T-helper 9 cell (primary cell): ENCODE results near the gene GNG10.
"Not testable (repeated sequence)": the region's sequence is repeated elsewhere in the genome, so short reads cannot be mapped to it uniquely, and the experiment has no call there.

Experiments used
- DNase-seq: peaks from one replicate; pipeline ENCODE4 v3.0.0-alpha.2; 2020
- total RNA-seq, 2 donors: gene quantifications; one replicate each; lab custom pipeline; 2026; lab: John Stamatoyannopoulos, UW

GNG10 gene
- total RNA-seq, result 0 to 0.24 reads per million in 2 donors

DNA sequence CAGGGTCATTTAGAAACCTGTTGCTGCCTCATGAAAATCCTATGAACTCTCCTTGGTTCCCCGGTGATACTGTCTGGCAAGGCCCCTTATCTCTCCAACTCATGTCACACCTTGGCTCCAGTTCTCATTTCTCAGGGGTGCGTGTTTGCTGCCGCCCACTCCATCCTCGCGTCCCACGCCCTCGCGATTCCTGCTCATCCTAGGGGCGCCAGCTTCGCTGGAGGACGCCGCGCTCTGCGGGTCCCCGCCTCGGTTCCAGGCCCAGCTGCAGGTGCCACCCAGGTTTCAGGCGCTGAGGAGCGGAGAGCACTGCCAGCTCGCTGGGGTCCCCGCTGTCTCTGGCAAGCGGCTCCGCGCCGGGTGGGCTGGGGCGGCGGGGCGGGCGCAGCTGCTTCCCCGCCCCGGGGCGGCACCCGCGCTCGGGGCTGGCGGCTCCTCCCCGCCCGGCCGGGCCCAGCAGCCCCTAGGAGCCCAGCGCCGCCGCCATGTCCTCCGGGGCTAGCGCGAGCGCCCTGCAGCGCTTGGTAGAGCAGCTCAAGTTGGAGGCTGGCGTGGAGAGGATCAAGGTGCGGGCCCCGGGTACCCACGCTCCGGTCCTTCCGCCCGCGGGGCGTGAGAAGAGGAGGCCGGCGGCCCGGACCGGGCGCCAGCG is at the start of gene GNG10:
TSS of gene GNG10 (plus strand) at position 456 of the 652 bp plus-strand sequence. CDS start at position 486, 30 bp downstream.
- DNase-seq, result peak; percentile 56

GRCh38 chr9:111613436-111614040 is 47.9 kb upstream of the GNG10 start:
- DNase-seq, result no peak

DNA sequence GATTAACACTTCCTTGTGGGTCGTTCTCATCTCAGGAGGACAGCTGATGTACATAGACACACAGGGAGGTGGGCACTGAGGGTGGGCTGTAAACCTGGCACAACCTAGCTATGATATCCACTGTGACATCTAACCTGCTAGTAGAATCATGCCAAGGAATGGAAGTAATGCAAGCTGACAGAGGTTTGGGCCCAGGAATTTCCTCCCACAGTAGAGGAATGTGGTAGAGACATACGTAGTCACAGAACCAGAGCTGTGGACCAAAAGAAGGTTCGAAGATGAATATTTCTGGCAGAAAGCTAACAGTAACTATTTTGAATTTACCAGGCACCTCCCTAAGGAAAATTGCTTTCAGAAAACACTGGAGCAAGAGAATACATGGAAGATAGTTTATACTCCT is 45.5 kb upstream of the GNG10 start:
- no peak for DNase-seq

DNA sequence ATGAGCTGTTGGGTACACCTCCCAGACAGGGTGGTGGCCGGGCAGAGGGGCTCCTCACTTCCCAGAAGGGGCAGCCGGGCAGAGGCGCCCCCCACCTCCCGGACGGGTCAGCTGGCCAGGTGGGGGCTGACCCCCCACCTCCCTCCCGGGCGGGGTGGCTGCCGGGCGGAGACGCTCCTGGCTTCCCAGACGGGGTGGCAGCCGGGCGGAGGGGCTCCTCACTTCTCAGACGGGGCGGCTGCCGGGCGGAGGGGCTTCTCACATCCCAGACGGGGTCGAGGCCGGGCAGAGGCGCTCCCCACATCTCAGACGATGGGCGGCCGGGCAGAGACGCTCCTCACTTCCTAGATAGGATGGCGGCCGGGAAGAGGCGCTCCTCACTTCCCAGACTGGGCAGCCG is 44.1 kb upstream of the GNG10 start:
- DNase-seq, result not testable (repeated sequence)

GRCh38 chr9:111621895-111622480 is 39.4 kb upstream of the GNG10 start:
- no peak for DNase-seq

GRCh38 chr9:111622626-111623025 is 38.8 kb upstream of the GNG10 start:
- DNase-seq, result no peak

DNA sequence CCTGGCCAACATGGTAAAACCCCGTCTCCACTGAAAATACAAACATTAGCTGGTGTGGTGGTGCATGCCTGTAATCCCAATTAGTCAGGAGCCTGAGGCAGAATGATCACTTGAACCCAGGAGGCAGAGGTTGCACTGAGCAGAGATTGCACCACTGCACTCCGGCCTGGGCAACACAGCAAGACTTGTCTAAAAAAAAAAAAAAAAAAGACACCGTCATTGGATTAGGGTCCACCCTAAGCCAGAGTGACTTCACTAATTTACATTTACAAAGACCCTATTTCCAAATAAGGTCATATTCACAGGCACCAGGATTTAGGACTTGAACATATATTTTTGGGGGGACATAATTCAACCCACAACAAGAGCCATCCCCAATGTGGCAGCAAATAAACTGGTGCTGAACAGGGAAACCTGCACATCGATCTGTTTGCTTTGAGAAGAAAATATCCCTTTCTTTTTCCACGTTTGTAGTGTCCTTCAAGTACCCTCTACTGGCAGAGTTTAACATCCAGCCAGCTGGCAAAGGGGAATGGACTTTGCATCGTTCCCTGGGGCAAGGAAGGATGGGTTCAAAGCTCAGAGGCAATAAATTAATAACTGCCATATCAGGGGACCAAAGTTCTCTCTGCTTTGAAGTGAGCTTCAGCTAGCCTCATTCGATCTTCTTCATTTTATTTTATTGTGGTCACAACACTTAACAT is 34.0 kb upstream of the GNG10 start:
- DNase-seq, result no peak

DNA sequence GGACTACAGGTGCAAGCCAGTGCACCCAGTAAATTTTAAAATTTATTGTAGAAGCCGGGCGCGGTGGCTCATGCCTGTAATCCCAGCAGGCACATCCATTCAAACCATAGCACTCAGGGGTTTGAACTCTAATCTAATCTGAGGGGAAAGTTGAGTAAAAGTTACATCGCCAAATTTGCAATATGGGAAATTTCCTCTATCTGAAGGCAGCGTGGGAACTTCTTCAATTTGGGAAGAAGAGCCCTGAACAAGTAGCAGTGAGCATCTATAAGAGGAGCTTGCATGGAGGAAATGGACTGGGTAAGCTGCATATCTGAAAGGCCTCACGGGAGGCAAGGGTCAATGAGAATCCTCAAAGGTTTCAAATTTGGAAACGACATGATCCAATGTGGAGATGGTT is 33.0 kb upstream of the GNG10 start:
- no peak for DNase-seq

DNA sequence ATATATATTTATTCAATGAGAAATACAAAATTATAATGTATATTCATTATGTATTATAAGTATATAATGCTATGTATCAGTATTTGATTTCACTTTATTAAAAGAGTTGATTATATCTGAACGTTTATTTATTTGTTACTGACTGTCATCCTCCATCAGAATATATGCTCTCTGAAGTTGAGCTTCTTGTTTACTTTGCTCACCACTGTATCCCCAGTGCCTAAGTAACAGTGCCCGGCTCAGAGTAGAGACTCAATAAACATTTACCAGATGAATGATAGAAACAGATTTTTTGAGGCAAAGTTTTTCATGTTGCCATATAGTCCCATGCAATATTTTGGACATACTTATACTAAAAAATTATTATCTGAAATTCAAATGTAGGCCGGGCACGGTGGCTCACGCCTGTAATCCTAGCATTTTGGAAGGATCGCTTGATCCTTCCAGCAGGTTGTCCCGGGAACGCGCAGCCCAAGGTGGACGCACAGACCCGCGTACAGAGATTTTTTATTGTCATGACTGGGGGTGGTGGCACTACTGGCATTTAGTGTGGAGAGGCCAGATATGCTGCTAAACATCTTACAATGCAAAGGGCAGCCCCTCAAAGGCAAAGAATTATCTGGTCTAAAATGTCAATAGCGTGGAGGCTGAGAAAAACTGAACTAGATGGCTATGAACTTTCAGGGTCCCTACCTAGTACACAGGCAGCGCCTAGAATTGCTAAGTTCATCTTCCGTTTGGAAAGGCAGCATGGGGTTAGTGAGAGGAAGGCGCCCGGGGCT is 31.0 kb upstream of the GNG10 start:
- no peak for DNase-seq

GRCh38 chr9:111630964-111631213 is 30.5 kb upstream of the GNG10 start:
- DNase-seq, result no peak

GRCh38 chr9:111631214-111631971 is 30.0 kb upstream of the GNG10 start, which contains the start of gene DNAJC25:
Gene DNAJC25 (plus strand): TSS chr9:111631334. CDS start chr9:111631408, 74 bp downstream.
- DNase-seq, result peak; percentile 91

DNA sequence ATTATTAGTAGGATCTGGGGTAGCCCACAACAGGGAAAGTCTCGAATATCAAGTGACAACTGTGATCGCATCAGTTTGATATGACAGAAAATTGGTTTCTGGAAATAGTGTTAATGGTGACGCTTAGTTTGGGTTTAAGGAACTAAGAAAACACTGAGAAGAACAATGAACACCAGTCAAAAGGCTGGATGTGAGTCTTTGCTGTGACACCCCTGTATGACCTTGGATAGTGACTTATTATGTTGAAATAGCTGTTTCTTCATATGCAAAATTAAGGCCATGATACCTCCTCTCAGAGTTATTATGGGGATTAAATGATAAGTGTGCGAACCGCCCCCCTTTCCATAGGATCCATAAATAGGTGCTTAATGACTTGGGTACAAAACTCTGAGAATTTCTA is 29.3 kb upstream of the GNG10 start:
- no peak for DNase-seq

GRCh38 chr9:111632695-111633388 is 28.6 kb upstream of the GNG10 start:
- DNase-seq, result no peak

DNA sequence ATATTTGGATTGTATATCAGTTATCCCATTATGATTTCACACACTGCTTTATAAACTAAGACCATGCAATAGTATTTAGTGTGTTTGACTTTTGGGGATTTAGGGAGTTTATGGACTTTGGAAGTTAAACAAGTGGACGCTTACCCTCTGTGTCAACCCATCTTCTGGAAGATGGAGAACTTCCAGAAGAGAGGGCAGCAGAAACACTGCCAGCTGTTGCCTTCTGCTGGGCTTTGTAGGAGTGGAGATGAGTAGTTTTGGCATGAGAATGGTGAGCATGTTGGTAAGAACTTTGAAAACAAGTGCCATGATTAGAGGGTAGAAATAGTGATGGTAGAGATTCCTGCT is 28.0 kb upstream of the GNG10 start:
- DNase-seq, result no peak

GRCh38 chr9:111634860-111635259 is 26.5 kb upstream of the GNG10 start:
- DNase-seq, result no peak

GRCh38 chr9:111637421-111637950 is 23.9 kb upstream of the GNG10 start:
- no peak for DNase-seq

DNA sequence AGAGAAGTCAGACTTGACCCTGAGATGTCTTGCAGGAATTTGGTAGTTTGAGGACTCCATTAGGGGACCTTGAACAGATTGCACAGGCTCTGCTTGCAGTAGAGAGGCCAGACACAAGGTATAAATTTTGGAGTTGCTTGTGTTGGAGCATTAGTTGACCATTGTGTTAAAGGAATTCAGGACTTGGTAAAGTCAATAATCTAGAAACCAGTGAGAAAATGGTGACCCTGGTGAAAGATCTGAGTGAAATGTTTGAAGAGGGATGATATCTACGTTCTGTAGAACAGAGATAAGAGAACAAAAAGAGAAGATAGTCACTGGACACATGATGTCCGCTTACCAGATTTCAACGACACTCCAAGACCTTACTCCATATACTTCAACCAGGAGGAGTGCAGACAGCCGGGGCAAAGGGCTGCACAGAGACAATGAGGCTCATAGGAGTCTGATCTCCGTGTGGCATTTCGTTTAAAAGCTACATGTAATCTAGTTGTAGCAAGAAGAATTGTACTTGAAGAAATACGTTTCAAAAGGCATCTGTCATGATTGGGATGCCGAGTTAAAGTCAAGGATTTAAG is 17.1 kb upstream of the GNG10 start:
- DNase-seq, result no peak

GRCh38 chr9:111645806-111646205 is 15.6 kb upstream of the GNG10 start:
- DNase-seq, result no peak

GRCh38 chr9:111646417-111646816 is 15.0 kb upstream of the GNG10 start:
- DNase-seq, result no peak

DNA sequence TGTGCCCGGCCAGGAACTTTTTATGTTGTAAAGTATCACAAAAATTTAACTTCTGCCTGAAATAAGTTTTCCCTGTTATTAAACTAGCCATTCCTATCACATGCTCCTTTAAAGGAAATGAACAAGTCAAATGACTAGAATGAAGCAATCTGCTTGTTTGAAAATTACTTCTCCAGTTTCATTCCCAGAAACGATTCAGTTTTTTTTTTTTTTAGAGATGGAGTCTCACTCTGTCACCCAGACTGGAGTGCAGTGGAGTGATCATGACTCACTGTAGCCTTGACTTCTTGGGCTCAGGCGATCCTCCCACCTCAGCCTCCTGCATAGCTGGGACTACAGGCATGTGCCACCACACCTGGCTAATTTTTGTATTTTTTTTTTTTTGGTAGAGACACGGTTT is 13.3 kb upstream of the GNG10 start:
- no peak for DNase-seq

DNA sequence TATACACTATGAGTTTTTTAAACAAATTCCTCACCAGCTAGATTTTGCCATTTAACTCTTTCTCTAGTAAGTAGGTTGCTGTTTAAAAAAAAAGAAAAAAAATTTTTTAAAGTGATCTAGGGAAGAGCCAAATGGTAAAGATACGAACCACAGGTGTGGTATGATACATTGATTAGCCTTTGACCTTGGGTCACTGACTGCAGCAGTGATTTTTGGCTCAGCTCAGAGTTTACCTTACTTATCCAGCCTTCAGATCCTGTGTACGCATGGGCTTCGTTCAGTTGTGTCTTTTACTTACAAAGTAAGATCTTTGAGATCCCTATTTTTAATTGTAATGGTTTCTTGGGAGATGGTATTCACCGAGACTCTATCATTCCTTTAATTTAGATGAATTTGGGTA is 12.4 kb upstream of the GNG10 start:
- DNase-seq, result no peak
